Tibial nerve (tissue), 4 donors: ENCODE results near the gene PDZD2. TPM values are rescaled to one million over a fixed set of nuclear protein-coding genes. Genes with fewer than 3 reads are reported as not detected.
"Not testable (repeated sequence)": the region's sequence is repeated elsewhere in the genome, so short reads cannot be mapped to it uniquely, and the experiment has no call there.

Source experiments
- DNase-seq, 2 donors: peaks; one replicate each; pipeline ENCODE4 v3.0.0-alpha.2; 2019; ENCODE audit warnings: low spot score in 2 of 2
- H3K27ac ChIP-seq, 4 donors: fragments of 200-600 bp; sonication (generic) in 3 of 4; one replicate each; pipeline ENCODE4 v1.5.1; 2017 to 2019; ENCODE audit warnings: mild to moderate bottlenecking in 1 of 4
- H3K27me3 ChIP-seq, 2 donors: fragments of 200-600 bp; sonication (generic) in 1 of 2; one replicate each; pipeline versions ENCODE4 v1.5.1 to v1.6.0; 2017 to 2019
- H3K36me3 ChIP-seq, 3 donors: fragments of 200-600 bp; sonication (generic); one replicate each; pipeline ENCODE4 v1.5.1; 2018 to 2019
- H3K4me1 ChIP-seq, 4 donors: fragments of 200-600 bp; sonication (generic) in 3 of 4; one replicate each; pipeline ENCODE4 v1.5.1; 2017 to 2019
- H3K4me3 ChIP-seq, 4 donors: fragments of 200-600 bp; sonication (generic) in 3 of 4; one replicate each; pipeline ENCODE4 v1.5.1; 2017 to 2019; ENCODE audit warnings: mild to moderate bottlenecking in 1 of 4, moderate library complexity in 1 of 4
- H3K9me3 ChIP-seq, 4 donors: fragments of 200-600 bp; sonication (generic) in 3 of 4; one replicate each; pipeline ENCODE4 v1.5.1; 2017 to 2019
- EP300 ChIP-seq, 2 donors: sonication (generic); formaldehyde crosslinking; IDR thresholded peaks; one replicate each; pipeline ENCODE4 v1.6.1; 2017; ENCODE audit warnings: antibody characterized with exemption in 2 of 2, mild to moderate bottlenecking in 1 of 2
- POLR2A ChIP-seq, 2 donors: fragments of 450-650 bp; IDR thresholded peaks; one replicate each; pipeline ENCODE4 v1.6.1; 2017; ENCODE audit warnings: antibody characterized with exemption in 2 of 2, mild to moderate bottlenecking in 2 of 2, moderate library complexity in 2 of 2
- WGBS, 2 donors: methylation state at CpG; one replicate each; pipeline ENCODE4 v1.1.5; 2018; 5-methylcytosine and 5-hydroxymethylcytosine counted together
- total RNA-seq, 4 donors: library from RNA; depleted of rRNA; stranded (reverse); fragments of >200 nt; gene quantifications; one replicate each; pipeline ENCODE4 v1.1.0, GENCODE V29; 2016
- TF ChIP-seq, protein P1 (sequence below), 5 experiments: fragments of 200-600 bp in 3 of 5; fragments of 450-650 bp in 2 of 5; sonication (generic) in 3 of 5; IDR thresholded peaks; one replicate each; pipeline ENCODE4 v1.5.1; 2016 to 2019; ENCODE audit warnings: antibody characterized with exemption in 5 of 5, mild to moderate bottlenecking in 3 of 5, moderate library complexity in 2 of 5

The PDZD2 gene
- total RNA-seq, 4 donors from 2014 or later = 102 to 153 (median 117) TPM

DNA sequence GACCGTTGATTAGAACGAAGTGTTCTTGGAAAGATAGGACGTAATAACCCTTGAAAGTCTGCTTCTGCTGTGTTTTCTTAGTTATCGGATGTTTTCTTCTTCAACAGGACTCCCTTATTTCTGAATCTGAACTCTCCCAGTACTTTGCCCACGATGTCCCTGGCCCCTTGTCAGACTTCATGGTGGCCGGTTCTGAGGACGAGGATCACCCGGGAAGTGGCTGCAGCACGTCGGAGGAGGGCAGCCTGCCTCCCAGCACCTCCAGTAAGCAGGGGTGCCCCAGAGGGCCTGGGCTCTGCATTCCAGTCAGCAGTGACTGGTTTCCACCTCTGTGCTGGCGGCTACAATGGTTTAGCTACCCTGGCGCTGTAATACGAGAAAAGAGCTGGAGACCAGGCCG is 433.1 kb downstream of the PDZD2 start:
- Histone ChIP-seq H3K27me3 (no peaks in the 10 kb centered on the region), H3K4me3 (no peak overlapping the region), H3K4me1 (peaks cover 0 to 20% (median 0%) of the 10 kb centered on the region in 4 donors), H3K27ac (peak overlapping the region in 1 of 4 donors; percentile 18), H3K9me3 (no peaks in the 10 kb centered on the region), H3K36me3 (peaks cover 0 to 56% (median 0%) of the 10 kb centered on the region in 3 donors)
- WGBS, 2 donors = 89 to 92% methylated on average over 14 of the region's 14 CpGs
- TF ChIP-seq, protein P1, sequence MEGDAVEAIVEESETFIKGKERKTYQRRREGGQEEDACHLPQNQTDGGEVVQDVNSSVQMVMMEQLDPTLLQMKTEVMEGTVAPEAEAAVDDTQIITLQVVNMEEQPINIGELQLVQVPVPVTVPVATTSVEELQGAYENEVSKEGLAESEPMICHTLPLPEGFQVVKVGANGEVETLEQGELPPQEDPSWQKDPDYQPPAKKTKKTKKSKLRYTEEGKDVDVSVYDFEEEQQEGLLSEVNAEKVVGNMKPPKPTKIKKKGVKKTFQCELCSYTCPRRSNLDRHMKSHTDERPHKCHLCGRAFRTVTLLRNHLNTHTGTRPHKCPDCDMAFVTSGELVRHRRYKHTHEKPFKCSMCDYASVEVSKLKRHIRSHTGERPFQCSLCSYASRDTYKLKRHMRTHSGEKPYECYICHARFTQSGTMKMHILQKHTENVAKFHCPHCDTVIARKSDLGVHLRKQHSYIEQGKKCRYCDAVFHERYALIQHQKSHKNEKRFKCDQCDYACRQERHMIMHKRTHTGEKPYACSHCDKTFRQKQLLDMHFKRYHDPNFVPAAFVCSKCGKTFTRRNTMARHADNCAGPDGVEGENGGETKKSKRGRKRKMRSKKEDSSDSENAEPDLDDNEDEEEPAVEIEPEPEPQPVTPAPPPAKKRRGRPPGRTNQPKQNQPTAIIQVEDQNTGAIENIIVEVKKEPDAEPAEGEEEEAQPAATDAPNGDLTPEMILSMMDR (IDR thresholded peaks at IDR 0.05) = no peak
- TF ChIP-seq EP300 (IDR thresholded peaks at IDR 0.05) (no peak), POLR2A (IDR thresholded peaks at IDR 0.05) (no peak)
- DNase-seq = no peak

DNA sequence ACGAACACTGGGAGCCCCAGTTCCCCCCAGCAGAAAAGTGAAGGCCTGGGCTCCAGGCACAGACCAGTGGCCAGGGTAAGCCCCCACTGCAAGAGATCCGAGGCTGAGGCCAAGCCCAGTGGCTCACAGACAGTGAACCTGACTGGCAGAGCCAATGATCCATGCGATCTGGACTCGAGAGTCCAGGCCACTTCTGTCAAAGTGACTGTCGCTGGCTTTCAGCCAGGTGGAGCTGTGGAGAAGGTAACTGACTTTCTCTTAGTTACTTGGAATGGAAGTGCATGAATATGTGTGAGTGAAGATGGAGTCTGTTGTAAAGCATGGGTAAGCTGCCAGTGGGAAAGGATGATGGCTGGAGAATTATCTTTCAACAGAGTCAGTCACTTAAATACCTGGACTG is 435.5 kb downstream of the PDZD2 start:
- peak overlapping the region in 1 of 4 donors; percentile 25 for H3K27ac ChIP-seq
- TF ChIP-seq POLR2A (IDR thresholded peaks at IDR 0.05) (no peak), EP300 (IDR thresholded peaks at IDR 0.05) (no peak)
- TF ChIP-seq, protein P1 (IDR thresholded peaks at IDR 0.05) = no peak

DNA sequence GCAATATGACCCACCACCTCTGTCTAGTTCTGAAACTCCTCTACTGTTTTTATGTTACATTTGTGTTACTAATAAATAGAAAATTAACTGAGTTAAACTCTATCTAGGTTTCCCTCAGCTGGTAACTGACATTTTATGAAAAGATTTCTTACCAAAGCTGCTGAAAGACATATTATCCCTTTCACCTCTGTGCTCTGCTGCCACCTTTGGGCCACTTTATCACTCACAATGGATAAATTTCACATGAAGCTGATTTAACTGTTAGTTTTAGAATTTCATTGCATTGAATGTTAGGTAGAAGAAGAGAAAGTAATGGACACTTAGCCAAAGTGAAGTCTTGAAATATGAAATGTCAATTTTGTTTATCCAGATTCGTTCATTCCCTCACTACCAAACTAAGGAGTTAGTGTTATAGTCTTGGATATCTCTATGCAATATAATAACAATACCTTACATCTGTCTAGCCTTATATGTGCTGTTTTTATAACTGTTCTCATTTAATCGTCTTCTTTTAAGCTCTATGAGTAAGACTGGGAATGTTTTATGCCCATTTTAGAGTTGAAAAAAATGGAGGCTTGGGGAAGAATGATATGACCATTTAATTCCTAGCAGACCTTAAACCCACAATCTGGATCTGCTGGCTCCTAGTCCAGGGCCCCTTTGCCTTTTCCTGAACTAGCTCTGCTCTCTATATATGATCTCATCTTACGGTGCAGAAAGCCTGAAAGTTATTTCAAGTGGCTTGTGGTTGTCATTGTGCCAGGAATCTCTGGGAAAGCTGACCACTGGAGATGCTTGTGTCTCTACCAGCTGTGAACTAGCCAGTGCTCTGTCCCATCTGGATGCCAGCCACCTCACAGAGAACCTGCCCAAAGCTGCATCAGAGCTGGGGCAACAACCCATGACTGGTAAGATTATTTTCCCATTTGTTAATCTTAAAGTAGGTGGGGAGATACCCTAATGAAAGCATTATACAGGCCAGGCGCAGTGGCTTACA is 438.1 kb downstream of the PDZD2 start:
- H3K4me3 ChIP-seq = no peak overlapping the region
- peak; percentile 38 to 87 for DNase-seq
- TF ChIP-seq POLR2A (IDR thresholded peaks at IDR 0.05) (no peak), EP300 (IDR thresholded peaks at IDR 0.05) (peak in 1 of 2 donors; percentile 14)
- TF ChIP-seq, protein P1 (IDR thresholded peaks at IDR 0.05) = peak; percentile 60 to 83 (median 64)
- 37 to 40% methylated on average over 4 of the region's 4 CpGs for WGBS, 2 donors
- no peaks in the 10 kb centered on the region for H3K27me3 ChIP-seq
- peak overlapping the region in 3 of 4 donors; percentile 16 to 58 (median 18) for H3K27ac ChIP-seq
- peaks cover 0 to 73% (median 0%) of the 10 kb centered on the region in 3 donors for H3K36me3 ChIP-seq
- H3K9me3 ChIP-seq = no peaks in the 10 kb centered on the region
- peaks cover 0 to 4% (median 0%) of the 10 kb centered on the region in 4 donors for H3K4me1 ChIP-seq

More for the DNA sequence above, 435.5 kb downstream of the PDZD2 start:
- DNase-seq = no peak
- Histone ChIP-seq H3K9me3 (no peaks in the 10 kb centered on the region), H3K4me3 (no peak overlapping the region), H3K27me3 (no peaks in the 10 kb centered on the region), H3K36me3 (peaks cover 0 to 71% (median 0%) of the 10 kb centered on the region in 3 donors), H3K4me1 (peaks cover 0 to 4% (median 0%) of the 10 kb centered on the region in 4 donors)
- 81 to 85% methylated on average over 5 of the region's 5 CpGs for WGBS, 2 donors

DNA sequence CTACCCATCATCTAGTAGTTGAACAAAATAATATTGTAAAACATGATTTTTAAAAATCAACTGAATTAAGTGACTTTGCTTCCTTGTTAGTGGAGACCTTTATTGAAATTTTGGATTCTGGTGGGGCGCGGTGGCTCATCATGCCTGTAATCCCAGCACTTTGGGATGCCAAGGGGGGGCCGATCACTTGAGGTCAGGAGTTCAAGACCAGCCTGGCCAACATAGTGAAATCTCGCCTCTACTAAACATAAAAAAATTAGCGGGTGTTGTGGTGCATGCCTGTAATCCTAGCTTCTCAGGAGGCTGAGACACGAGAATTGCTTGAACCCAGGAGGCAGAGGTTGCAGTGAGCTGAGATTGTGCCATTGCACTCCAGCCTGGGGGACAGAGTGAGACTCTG is 439.9 kb downstream of the PDZD2 start:
- not testable (repeated sequence) for H3K9me3 ChIP-seq, H3K27ac ChIP-seq, H3K4me3 ChIP-seq, H3K27me3 ChIP-seq, DNase-seq, H3K4me1 ChIP-seq
- WGBS, 2 donors = 79 to 82% methylated on average over 6 of the region's 6 CpGs
- H3K36me3 ChIP-seq = peaks cover 0 to 67% (median 0%) of the 10 kb centered on the region in 3 donors

DNA sequence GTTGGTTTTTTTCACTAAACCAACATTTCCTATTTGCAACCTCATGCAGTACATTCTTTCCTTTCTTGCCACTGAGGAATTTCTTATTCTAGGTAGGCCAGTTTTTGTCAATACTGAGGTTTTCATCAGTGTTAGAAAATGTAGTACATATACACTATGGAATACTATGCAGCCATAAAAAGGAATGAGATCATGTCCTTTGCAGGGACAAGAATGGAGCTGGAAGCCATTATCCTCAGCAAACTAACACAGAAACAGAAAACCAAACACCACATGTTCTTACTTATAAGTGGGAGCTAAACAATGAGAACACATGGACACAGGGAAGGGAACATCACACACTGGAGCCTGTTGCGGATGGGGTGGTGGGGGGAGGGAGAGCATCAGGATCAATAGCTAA is 441.6 kb downstream of the PDZD2 start:
- H3K36me3 ChIP-seq = peaks cover 0 to 57% (median 0%) of the 10 kb centered on the region in 3 donors
- H3K4me1 ChIP-seq, H3K4me3 ChIP-seq, DNase-seq, H3K9me3 ChIP-seq, H3K27me3 ChIP-seq, H3K27ac ChIP-seq: not testable (repeated sequence)
- 91 to 100% methylated on average over 1 of the region's 1 CpG for WGBS, 2 donors

DNA sequence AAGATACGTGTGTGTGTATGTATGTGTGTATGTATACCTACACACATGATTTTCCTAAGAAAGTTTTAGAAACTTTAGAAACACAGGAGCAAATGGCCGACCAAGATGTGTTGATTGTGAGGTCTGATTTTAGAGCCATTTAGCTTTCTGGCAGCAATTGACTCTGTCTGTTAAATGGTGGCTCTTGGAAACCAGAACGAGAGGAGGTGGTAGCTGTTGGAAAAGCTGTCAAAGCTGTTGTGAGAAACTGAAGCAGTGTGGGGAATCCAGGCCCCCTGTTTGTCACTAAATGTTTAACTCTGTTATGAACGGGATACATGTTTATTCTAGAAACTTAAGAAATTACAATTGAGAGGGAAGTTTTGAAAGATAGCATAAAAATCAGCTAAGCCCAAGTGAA is 443.8 kb downstream of the PDZD2 start:
- H3K4me1 ChIP-seq = peaks cover 0 to 5% (median 0%) of the 10 kb centered on the region in 4 donors
- H3K36me3 ChIP-seq = peaks cover 0 to 66% (median 0%) of the 10 kb centered on the region in 3 donors
- H3K9me3 ChIP-seq = no peaks in the 10 kb centered on the region
- H3K4me3 ChIP-seq = no peak overlapping the region
- WGBS, 2 donors = 75 to 77% methylated on average over 4 of the region's 4 CpGs
- H3K27me3 ChIP-seq = no peaks in the 10 kb centered on the region
- no peak for TF ChIP-seq EP300 (IDR thresholded peaks at IDR 0.05)
- TF ChIP-seq, protein P1 (IDR thresholded peaks at IDR 0.05) = no peak
- no peak for TF ChIP-seq POLR2A (IDR thresholded peaks at IDR 0.05)
- no peak overlapping the region for H3K27ac ChIP-seq
- no peak for DNase-seq
